Neural crest cell (in vitro differentiated cells): ENCODE measurements around the gene WASHC2C. TPM values are rescaled to one million over a fixed set of nuclear protein-coding genes. Genes with fewer than 3 reads are reported as not detected.
"Not testable (repeated sequence)": the region's sequence is repeated elsewhere in the genome, so short reads cannot be mapped to it uniquely, and the experiment has no call there.

Experiments used
- DNase-seq: peaks from one replicate; pipeline ENCODE4 v3.0.0; 2021; ENCODE audit warnings: low read depth, mixed read lengths, low spot score
- H3K27ac Mint-ChIP-seq: one replicate; pipeline ENCODE4 v1.8.0; 2021; ENCODE audit warnings: mild to moderate bottlenecking, mixed read lengths; ENCODE audit not compliant: unreplicated experiment
- H3K27me3 Mint-ChIP-seq: 2 replicates; pipeline ENCODE4 v1.8.0; 2021; ENCODE audit warnings: low read depth, mild to moderate bottlenecking, mixed read lengths
- H3K36me3 Mint-ChIP-seq: 2 replicates; pipeline ENCODE4 v1.8.0; 2021; ENCODE audit warnings: low read depth, mild to moderate bottlenecking, mixed read lengths
- H3K4me1 Mint-ChIP-seq: 2 replicates; pipeline ENCODE4 v1.8.0; 2021; ENCODE audit warnings: mixed read lengths
- H3K4me3 Mint-ChIP-seq: one replicate; pipeline ENCODE4 v1.8.0; 2021; ENCODE audit warnings: mild to moderate bottlenecking, mixed read lengths
- H3K9me3 Mint-ChIP-seq: 2 replicates; pipeline ENCODE4 v1.8.0; 2021; ENCODE audit warnings: mixed read lengths
- CTCF ChIP-seq: fragments of 200-600 bp; sonication (generic); conservative IDR thresholded peaks from 2 replicates; pipeline ENCODE4 v1.5.0; 2021; ENCODE audit warnings: antibody characterized with exemption, mild to moderate bottlenecking
- total RNA-seq: library from RNA; stranded (reverse); gene quantifications from 2 replicates; pipeline ENCODE4 v1.2.1, GENCODE V29; 2021

The WASHC2C gene
- total RNA-seq, 1 donor from 2014 or later, result 44.9 TPM

GRCh38 chr10:45817130-45817859, 90.2 kb downstream of the WASHC2C start:
- no peaks in the 10 kb centered on the region for H3K27me3 Mint-ChIP-seq
- no peak overlapping the region for H3K4me3 Mint-ChIP-seq
- no peak for DNase-seq
- no peaks in the 10 kb centered on the region for H3K4me1 Mint-ChIP-seq
- no peak for TF ChIP-seq CTCF
- peak overlapping the region; percentile 35 for H3K27ac Mint-ChIP-seq
- H3K36me3 Mint-ChIP-seq, result no peaks in the 10 kb centered on the region
- peaks cover 5% of the 10 kb centered on the region for H3K9me3 Mint-ChIP-seq

- Mint-ChIP-seq H3K4me3 (no peak overlapping the region), H3K4me1 (no peaks in the 10 kb centered on the region)
- DNase-seq, result no peak
These were observed 90.8 kb downstream of the WASHC2C start for GRCh38 chr10:45817912-45818311.

GRCh38 chr10:45819552-45819951, 92.5 kb downstream of the WASHC2C start:
- no peak for DNase-seq
- no peaks in the 10 kb centered on the region for H3K27me3 Mint-ChIP-seq
- peaks cover 5% of the 10 kb centered on the region for H3K9me3 Mint-ChIP-seq
- H3K27ac Mint-ChIP-seq, result no peak overlapping the region
- H3K36me3 Mint-ChIP-seq, result no peaks in the 10 kb centered on the region
- H3K4me1 Mint-ChIP-seq, result no peaks in the 10 kb centered on the region
- TF ChIP-seq CTCF, result no peak
- H3K4me3 Mint-ChIP-seq, result no peak overlapping the region

More at GRCh38 chr10:45817912-45818311, 90.8 kb downstream of the WASHC2C start:
- H3K36me3 Mint-ChIP-seq, result no peaks in the 10 kb centered on the region
- TF ChIP-seq CTCF, result no peak
- H3K27ac Mint-ChIP-seq, result no peak overlapping the region
- H3K9me3 Mint-ChIP-seq, result peaks cover 5% of the 10 kb centered on the region
- no peaks in the 10 kb centered on the region for H3K27me3 Mint-ChIP-seq

GRCh38 chr10:45820107-45820830, 93.2 kb downstream of the WASHC2C start:
- DNase-seq, H3K4me1 Mint-ChIP-seq, H3K27me3 Mint-ChIP-seq, H3K36me3 Mint-ChIP-seq, H3K4me3 Mint-ChIP-seq, H3K9me3 Mint-ChIP-seq, H3K27ac Mint-ChIP-seq: not testable (repeated sequence)

- DNase-seq, H3K36me3 Mint-ChIP-seq, H3K27ac Mint-ChIP-seq, H3K27me3 Mint-ChIP-seq, H3K4me1 Mint-ChIP-seq, H3K9me3 Mint-ChIP-seq, H3K4me3 Mint-ChIP-seq: not testable (repeated sequence)
These were observed 95.9 kb downstream of the WASHC2C start for GRCh38 chr10:45822918-45823317.

Other genes with a start within 250 kb of the WASHC2C start
- 12.9 and 16.1 TPM in 2 replicates for gene ZFAND4, start 54.5 kb upstream of the WASHC2C start, total RNA-seq
- 20.7 and 26.2 TPM in 2 replicates for gene AGAP4, start 120.2 kb downstream of the WASHC2C start, total RNA-seq
- 72.0 and 73.9 TPM in 2 replicates for gene TIMM23, start 245.2 kb downstream of the WASHC2C start, total RNA-seq